ENCODE measurements around the gene HIF3A. TPM values are rescaled to one million over a fixed set of nuclear protein-coding genes. Genes with fewer than 3 reads are reported as not detected.
"Not testable (repeated sequence)": the region's sequence is repeated elsewhere in the genome, so short reads cannot be mapped to it uniquely, and the experiment has no call there.

The HIF3A gene
- total and polyA plus RNA-seq, 2 of the 4 experiments (the other 2 are of a cell fraction): 0.02 TPM; not detected in 1

DNA sequence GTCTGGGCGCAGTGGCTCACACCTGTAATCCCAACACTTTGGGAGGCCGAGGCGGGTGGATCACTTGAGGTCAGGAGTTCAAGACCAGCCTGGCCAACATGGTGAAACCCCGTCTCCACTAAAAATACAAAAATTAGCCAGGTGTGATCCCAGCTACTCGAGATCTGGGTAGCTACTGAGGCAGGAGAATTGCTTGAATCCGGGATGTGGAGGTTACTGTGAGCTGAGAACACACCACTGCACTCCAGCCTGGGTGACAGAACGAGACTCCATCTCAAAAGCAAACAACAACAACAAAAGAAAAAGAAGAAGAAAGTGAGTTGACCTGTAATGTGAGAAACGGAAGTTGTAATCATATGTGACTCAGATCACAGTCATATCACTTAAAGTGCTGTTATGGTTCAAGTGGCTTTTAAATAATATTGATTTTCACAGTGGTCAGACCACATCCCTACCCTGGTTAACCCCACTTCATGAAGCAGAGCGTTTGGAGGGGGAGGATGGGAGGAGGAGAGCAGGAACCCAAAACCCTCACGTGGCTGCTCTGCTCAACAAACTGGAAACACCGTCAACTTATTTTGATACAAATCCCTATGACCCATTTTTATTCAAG, 34.1 kb upstream of the HIF3A start:
- H3K9me1 ChIP-seq (ENCODE audit: insufficient read depth, low read length); H3K4me3 ChIP-seq (ENCODE audit: insufficient read depth, low read depth, low read length); BruUV-seq (replicated peaks); H3K27ac ChIP-seq (ENCODE audit: insufficient read depth, low read length); H3K9ac ChIP-seq (ENCODE audit: low read depth, low read length); H3K14ac ChIP-seq (replicated peaks; ENCODE audit: low read depth, low read length); H4K91ac ChIP-seq (ENCODE audit: insufficient read depth, low read depth, low read length); H4K5ac ChIP-seq (ENCODE audit: low read depth, low read length); H3K79me1 ChIP-seq (ENCODE audit: low read depth in 1 of 2, low read length in 2 of 2); H2AK5ac ChIP-seq (ENCODE audit: low read depth, low read length); H3K23ac ChIP-seq (ENCODE audit: low read depth, low read length); H3K9me3 ChIP-seq (ENCODE audit: control insufficient read depth, insufficient read depth, low read length); in situ Hi-C loops (cut with MboI; ENCODE audit: low sequenced_read_pairs); H3K36me3 ChIP-seq (ENCODE audit: control insufficient read depth, insufficient read depth, low read length); H2AK9ac ChIP-seq (replicated peaks; ENCODE audit: low read depth, low read length, poor library complexity); H3K4me2 ChIP-seq (ENCODE audit: low read depth, low read length); H3K4me1 ChIP-seq (ENCODE audit: control insufficient read depth, insufficient read depth, low read length); H3K18ac ChIP-seq (ENCODE audit: low read depth, low read length); H3K56ac ChIP-seq (ENCODE audit: extremely low read depth, insufficient read depth, low read length); dilution Hi-C loops (cut with HindIII; ENCODE audit: low sequenced_read_pairs, unreplicated experiment); H2AFZ ChIP-seq (replicated peaks; ENCODE audit: low read length, poor library complexity); H3K4ac ChIP-seq (ENCODE audit: low read depth, low read length); intact Hi-C loops (cut with micrococcal nuclease); H2BK120ac ChIP-seq (ENCODE audit: low read depth, low read length); H2BK5ac ChIP-seq (ENCODE audit: low read depth, low read length, poor library complexity, severe bottlenecking); H4K8ac ChIP-seq (ENCODE audit: low read depth in 2 of 2, low read length in 2 of 2); POLR2A ChIA-PET (ENCODE audit: unreplicated experiment); H2BK15ac ChIP-seq (ENCODE audit: low read depth, low read length); H4K20me1 ChIP-seq (ENCODE audit: insufficient read depth, low read length); H2BK20ac ChIP-seq (ENCODE audit: low read depth, low read length): not testable (repeated sequence)
- no CpG with 5 or more reads among the region's 11 CpGs for WGBS, 2 experiments (ENCODE audit: extremely low coverage in 2 of 2, insufficient read length in 1 of 2)
- ATAC-seq (ENCODE audit: low read depth): peak; percentile 59
- CTCF ChIA-PET: interaction anchor here (1.1 kb wide), 1 partner anchor 234 kb away, joined by 3 read pairs; no protein-coding TSS in a partner anchor
- TF ChIP-seq BHLHE40 (IDR thresholded peaks at IDR 0.05; ENCODE audit: low read depth, low read length) (peak; percentile 48; the same call in 1 of the 2 replicates), FOS (IDR thresholded peaks at IDR 0.05; ENCODE audit: low read depth, low read length) (peak; percentile 53; the same call in 1 of the 2 replicates), RCOR1 (IDR thresholded peaks at IDR 0.05; ENCODE audit: insufficient replicate concordance, low read length) (peak; percentile 24)
- TF ChIP-seq, protein P1, sequence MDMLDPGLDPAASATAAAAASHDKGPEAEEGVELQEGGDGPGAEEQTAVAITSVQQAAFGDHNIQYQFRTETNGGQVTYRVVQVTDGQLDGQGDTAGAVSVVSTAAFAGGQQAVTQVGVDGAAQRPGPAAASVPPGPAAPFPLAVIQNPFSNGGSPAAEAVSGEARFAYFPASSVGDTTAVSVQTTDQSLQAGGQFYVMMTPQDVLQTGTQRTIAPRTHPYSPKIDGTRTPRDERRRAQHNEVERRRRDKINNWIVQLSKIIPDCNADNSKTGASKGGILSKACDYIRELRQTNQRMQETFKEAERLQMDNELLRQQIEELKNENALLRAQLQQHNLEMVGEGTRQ (IDR thresholded peaks at IDR 0.05; ENCODE audit: low read depth, low read length): 0 out of 2 replicates have a peak, but pooled peaks have one; percentile 16
- peaks cover 36% of the 10 kb centered on the region for H3K27me3 ChIP-seq (ENCODE audit: control insufficient read depth, insufficient read depth, low read length)
- DNase-seq: peak; percentile 59

- H3K18ac ChIP-seq (ENCODE audit: low read depth, low read length); H2BK15ac ChIP-seq (ENCODE audit: low read depth, low read length); H3K79me1 ChIP-seq (ENCODE audit: low read depth in 1 of 2, low read length in 2 of 2); H3K4me1 ChIP-seq (ENCODE audit: control insufficient read depth, insufficient read depth, low read length); BruUV-seq (replicated peaks); H3K27ac ChIP-seq (ENCODE audit: insufficient read depth, low read length); H4K5ac ChIP-seq (ENCODE audit: low read depth, low read length); ATAC-seq (ENCODE audit: low read depth); H3K14ac ChIP-seq (replicated peaks; ENCODE audit: low read depth, low read length); H2BK120ac ChIP-seq (ENCODE audit: low read depth, low read length); H4K91ac ChIP-seq (ENCODE audit: insufficient read depth, low read depth, low read length); H3K23ac ChIP-seq (ENCODE audit: low read depth, low read length); H3K4me2 ChIP-seq (ENCODE audit: low read depth, low read length); H3K9me1 ChIP-seq (ENCODE audit: insufficient read depth, low read length); H3K9ac ChIP-seq (ENCODE audit: low read depth, low read length); H3K56ac ChIP-seq (ENCODE audit: extremely low read depth, insufficient read depth, low read length); dilution Hi-C loops (cut with HindIII; ENCODE audit: low sequenced_read_pairs, unreplicated experiment); H4K8ac ChIP-seq (ENCODE audit: low read depth in 2 of 2, low read length in 2 of 2); DNase-seq; H2AK5ac ChIP-seq (ENCODE audit: low read depth, low read length); H3K36me3 ChIP-seq (ENCODE audit: control insufficient read depth, insufficient read depth, low read length); H3K9me3 ChIP-seq (ENCODE audit: control insufficient read depth, insufficient read depth, low read length); H2BK20ac ChIP-seq (ENCODE audit: low read depth, low read length); H4K20me1 ChIP-seq (ENCODE audit: insufficient read depth, low read length); H2AFZ ChIP-seq (replicated peaks; ENCODE audit: low read length, poor library complexity); H3K4ac ChIP-seq (ENCODE audit: low read depth, low read length); POLR2A ChIA-PET (ENCODE audit: unreplicated experiment); H2AK9ac ChIP-seq (replicated peaks; ENCODE audit: low read depth, low read length, poor library complexity); H2BK5ac ChIP-seq (ENCODE audit: low read depth, low read length, poor library complexity, severe bottlenecking); H3K4me3 ChIP-seq (ENCODE audit: insufficient read depth, low read depth, low read length): not testable (repeated sequence)
- H3K27me3 ChIP-seq (ENCODE audit: control insufficient read depth, insufficient read depth, low read length): peaks cover 34% of the 10 kb centered on the region
- 89% methylated on average over 3 of the region's 5 CpGs; no CpG with 5 or more reads in 1 of the 2 experiments for WGBS, 2 experiments (ENCODE audit: extremely low coverage in 2 of 2, insufficient read length in 1 of 2)
- in situ Hi-C loops (cut with MboI; ENCODE audit: low sequenced_read_pairs): loop anchor here (5.0 kb wide), 2 partner anchors 182 to 238 kb away; no protein-coding TSS in a partner anchor
- intact Hi-C loops (cut with micrococcal nuclease): loop anchor here (1.0 kb wide), 4 partner anchors 76 to 236 kb away; no protein-coding TSS in a partner anchor
- CTCF ChIA-PET: interaction anchor here (1.0 to 1.8 kb wide), 4 partner anchors 182 to 236 kb away, joined by 4 to 6 read pairs (median 5); no protein-coding TSS in a partner anchor
Observed at GRCh38 chr19:46264801-46265200, 32.0 kb upstream of the HIF3A start.
